Right atrium auricular region (tissue), 2 donors: ENCODE measurements around the gene AGAP5. TPM values are rescaled to one million over a fixed set of nuclear protein-coding genes. Genes with fewer than 3 reads are reported as not detected.
A peak's percentile ranks its signal among the peaks of the same experiment; 100 is the strongest.
"Not testable (repeated sequence)": the region's sequence is repeated elsewhere in the genome, so short reads cannot be mapped to it uniquely, and the experiment has no call there.

Experiments
- DNase-seq: peaks from one replicate; pipeline ENCODE4 v3.0.0-alpha.2; 2019; ENCODE audit warnings: low spot score
- H3K27ac ChIP-seq, 2 donors: fragments of 200-600 bp; sonication (generic); 1 replicate in 1 of 2; 2 replicates in 1 of 2; pipeline ENCODE4 v1.5.1; 2016 to 2019
- H3K27me3 ChIP-seq, 2 donors: fragments of 200-600 bp; sonication (generic); one replicate each; pipeline versions ENCODE4 v1.5.1 to v1.6.0; 2017 to 2019
- H3K36me3 ChIP-seq: fragments of 200-600 bp; sonication (generic); one replicate; pipeline ENCODE4 v1.5.1; 2016
- H3K4me1 ChIP-seq, 2 donors: fragments of 200-600 bp; sonication (generic); one replicate each; pipeline versions ENCODE4 v1.5.1 to v1.6.0; 2017 to 2019
- H3K4me3 ChIP-seq, 2 donors: fragments of 200-600 bp; sonication (generic); 1 replicate in 1 of 2; 2 replicates in 1 of 2; pipeline ENCODE4 v1.5.1; 2017 to 2019; ENCODE audit warnings: mild to moderate bottlenecking in 1 of 2, moderate library complexity in 1 of 2
- H3K9me3 ChIP-seq, 2 donors: fragments of 200-600 bp; sonication (generic); one replicate each; pipeline ENCODE4 v1.5.1; 2019
- total RNA-seq, 2 donors: library from RNA; depleted of rRNA; stranded (reverse); fragments of >200 nt; gene quantifications; one replicate each; pipeline ENCODE4 v1.1.0, GENCODE V29; 2016
- TF ChIP-seq, protein P1 (sequence below), 2 donors: fragments of 200-600 bp; sonication (generic); IDR thresholded peaks; one replicate each; pipeline ENCODE4 v1.5.1; 2019; ENCODE audit warnings: antibody characterized with exemption in 2 of 2

The AGAP5 gene
- 1 to 10 TPM; 1.5 to 1.9 TPM for total RNA-seq

DNA sequence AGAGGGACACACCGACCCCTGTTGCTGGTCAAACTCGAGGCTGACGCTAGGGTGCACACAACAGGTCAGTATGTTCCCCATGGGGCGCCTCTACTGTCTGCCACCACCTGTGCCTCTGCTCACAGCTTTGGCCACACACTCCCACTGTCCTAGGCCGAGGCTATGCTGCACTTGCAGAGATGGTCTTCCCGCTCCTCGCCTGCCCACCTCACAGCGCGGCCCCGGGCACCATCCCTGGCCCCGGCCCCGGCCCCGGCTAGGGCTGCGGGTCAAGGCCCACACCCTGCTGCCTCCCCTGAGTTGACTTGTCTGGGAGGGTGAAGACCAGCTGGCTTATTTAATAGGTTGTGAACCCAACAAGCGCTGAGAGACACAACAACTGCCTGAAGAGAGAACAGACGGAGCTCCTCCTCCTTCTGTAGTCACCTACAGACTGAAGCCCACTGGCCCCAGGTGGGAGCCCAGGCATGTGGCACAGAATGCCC, at the start of gene AGAP5:
Gene AGAP5 (minus strand): TSS at position 435 of the 485 bp plus-strand sequence. CDS start 354 bp downstream, at position 81.
- not testable (repeated sequence) for H3K36me3 ChIP-seq, DNase-seq, H3K4me1 ChIP-seq, H3K27me3 ChIP-seq, H3K4me3 ChIP-seq, H3K9me3 ChIP-seq, H3K27ac ChIP-seq

DNA sequence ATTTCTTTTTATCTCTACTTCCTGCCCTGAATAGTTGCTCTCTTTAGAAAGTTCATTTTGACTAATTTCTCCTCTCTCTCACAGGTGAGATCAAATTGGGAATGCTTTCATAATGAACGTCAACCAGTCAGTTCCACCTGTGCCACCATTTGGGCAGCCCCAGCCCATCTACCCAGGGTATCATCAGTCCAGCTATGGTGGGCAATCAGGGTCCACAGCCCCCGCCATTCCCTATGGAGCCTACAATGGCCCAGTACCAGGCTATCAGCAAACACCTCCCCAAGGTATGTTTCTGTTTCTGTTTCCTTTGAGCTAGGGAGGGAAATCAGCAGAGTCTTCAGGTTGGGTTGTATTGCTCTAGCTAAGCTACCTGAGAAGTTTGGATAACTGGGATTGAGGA, 48.8 kb upstream of the AGAP5 start:
- Histone ChIP-seq H3K4me1 (peaks cover 0 to 44% of the 10 kb centered on the region in 2 donors), H3K27me3 (no peaks in the 10 kb centered on the region), H3K4me3 (no peak overlapping the region), H3K36me3 (peaks cover 40% of the 10 kb centered on the region), H3K9me3 (no peaks in the 10 kb centered on the region), H3K27ac (no peak overlapping the region)
- no peak for DNase-seq
- TF ChIP-seq, protein P1, sequence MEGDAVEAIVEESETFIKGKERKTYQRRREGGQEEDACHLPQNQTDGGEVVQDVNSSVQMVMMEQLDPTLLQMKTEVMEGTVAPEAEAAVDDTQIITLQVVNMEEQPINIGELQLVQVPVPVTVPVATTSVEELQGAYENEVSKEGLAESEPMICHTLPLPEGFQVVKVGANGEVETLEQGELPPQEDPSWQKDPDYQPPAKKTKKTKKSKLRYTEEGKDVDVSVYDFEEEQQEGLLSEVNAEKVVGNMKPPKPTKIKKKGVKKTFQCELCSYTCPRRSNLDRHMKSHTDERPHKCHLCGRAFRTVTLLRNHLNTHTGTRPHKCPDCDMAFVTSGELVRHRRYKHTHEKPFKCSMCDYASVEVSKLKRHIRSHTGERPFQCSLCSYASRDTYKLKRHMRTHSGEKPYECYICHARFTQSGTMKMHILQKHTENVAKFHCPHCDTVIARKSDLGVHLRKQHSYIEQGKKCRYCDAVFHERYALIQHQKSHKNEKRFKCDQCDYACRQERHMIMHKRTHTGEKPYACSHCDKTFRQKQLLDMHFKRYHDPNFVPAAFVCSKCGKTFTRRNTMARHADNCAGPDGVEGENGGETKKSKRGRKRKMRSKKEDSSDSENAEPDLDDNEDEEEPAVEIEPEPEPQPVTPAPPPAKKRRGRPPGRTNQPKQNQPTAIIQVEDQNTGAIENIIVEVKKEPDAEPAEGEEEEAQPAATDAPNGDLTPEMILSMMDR (IDR thresholded peaks at IDR 0.05), result no peak

DNA sequence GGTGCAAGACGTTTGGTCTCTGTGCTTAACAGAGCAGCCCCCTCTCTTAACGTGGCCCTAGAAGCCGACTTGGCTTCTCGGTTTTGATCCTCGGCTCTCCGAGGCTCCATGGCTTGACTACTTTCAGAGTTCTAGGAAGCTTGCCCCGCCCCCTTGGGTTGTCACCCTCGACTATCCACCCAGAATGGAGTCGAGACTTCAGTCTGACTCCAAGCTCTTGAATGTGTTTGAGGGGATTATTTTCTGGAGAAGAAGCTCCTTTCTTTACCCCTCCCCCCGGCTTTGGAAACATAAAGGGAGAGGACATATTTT, 46.7 kb upstream of the AGAP5 start:
- no peak for DNase-seq
- TF ChIP-seq, protein P1 (IDR thresholded peaks at IDR 0.05), result no peak
- Histone ChIP-seq H3K9me3 (no peaks in the 10 kb centered on the region), H3K4me3 (peak overlapping the region; percentile 90), H3K4me1 (peaks cover 0 to 44% of the 10 kb centered on the region in 2 donors), H3K27me3 (no peaks in the 10 kb centered on the region), H3K36me3 (peaks cover 30% of the 10 kb centered on the region), H3K27ac (peak overlapping the region; percentile 87 to 90)

DNA sequence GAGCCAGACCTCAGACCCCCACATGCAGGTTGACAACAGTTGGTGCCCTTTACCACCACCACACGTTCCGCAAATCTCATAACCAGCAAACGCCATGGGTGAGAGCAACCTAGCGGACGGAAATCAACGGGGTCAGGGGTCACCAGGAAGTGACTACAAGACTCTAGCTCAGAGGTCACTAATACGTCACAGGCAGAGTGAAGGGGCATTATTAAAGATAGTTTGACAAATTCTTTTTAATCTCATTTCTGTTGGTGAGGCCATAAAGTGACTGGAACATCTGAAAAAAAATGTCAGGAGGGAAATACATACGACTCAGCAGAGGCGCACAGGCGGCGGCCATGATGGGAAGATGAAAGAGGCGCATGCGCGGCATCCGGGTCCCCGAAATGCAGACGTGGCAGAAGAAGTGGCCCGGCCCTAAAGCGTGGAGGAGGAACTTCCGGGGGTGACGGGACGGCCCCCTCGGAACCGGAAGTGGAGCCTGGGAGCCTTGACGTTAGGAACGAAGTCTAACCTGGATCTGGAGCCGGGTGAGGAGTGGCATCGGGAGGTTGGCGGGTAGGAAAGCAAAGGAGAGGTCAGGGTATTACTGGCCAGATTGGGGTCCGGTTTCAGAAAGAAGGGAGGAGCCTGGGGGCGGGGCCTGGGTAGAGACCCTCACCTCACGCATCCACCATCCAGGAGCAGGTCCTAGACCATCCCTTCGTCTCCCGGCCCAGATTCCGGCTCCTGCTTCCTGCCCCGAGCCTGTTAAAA, 46.2 kb upstream of the AGAP5 start, which contains the start of gene SEC24C:
Gene SEC24C (plus strand): TSS at position 468 of the 759 bp plus-strand sequence. CDS start 2,461 bp downstream, outside the sequence.
- Histone ChIP-seq H3K9me3 (no peaks in the 10 kb centered on the region), H3K27me3 (no peaks in the 10 kb centered on the region), H3K4me3 (peak within 1 kb of the TSS; percentile 90), H3K4me1 (peaks cover 0 to 44% of the 10 kb centered on the region in 2 donors), H3K27ac (peak within 1 kb of the TSS; percentile 87 to 90), H3K36me3 (peaks cover 27% of the 10 kb centered on the region)
- TF ChIP-seq, protein P1 (IDR thresholded peaks at IDR 0.05), result no peak
- peak; percentile 98 for DNase-seq

DNA sequence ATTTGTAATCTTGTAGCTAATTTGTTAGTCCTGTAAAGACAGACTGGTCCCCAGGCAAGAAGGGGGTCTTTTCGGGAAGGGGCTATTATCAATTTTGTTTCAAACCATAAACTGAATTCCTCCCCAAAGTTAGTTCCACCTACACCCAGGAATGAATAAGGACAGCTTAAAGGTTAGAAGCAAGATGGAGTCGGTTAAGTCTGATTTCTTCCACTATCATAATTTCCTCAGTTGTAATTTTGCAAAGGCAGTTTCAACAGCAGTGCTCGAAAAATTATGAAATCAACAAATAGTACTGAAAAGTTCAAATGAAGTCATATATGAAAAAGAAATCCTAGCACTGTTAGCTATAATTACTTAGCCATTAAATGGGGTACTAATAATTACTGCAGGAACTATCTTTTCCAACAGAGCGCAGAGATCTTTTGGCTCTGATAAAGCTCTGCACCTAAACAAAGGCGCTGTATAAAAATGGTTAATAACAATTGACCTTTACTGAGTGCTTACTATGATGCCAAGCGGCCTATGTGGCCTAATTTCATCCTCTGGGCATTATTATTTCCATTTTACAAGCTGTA, 45.5 kb upstream of the AGAP5 start:
- Histone ChIP-seq H3K4me1 (peaks cover 0 to 37% of the 10 kb centered on the region in 2 donors), H3K9me3 (no peaks in the 10 kb centered on the region), H3K27me3 (no peaks in the 10 kb centered on the region), H3K36me3 (peaks cover 20% of the 10 kb centered on the region), H3K4me3 (peak overlapping the region; percentile 90), H3K27ac (peak overlapping the region; percentile 87 to 90)
- DNase-seq, result no peak
- TF ChIP-seq, protein P1 (IDR thresholded peaks at IDR 0.05), result no peak

DNA sequence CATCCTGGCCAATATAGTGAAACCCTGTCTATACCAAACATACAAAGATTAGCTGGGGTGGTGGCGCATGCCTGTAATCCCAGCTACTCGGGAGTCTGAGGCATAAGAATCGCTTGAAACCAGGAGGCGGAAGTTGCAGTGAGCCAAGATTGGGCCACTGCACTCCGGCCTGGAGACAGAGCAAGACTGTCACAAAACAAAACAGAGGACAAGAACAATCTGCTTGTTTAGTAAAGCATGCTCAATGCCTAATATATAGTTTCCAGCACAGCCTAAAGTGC, 44.5 kb upstream of the AGAP5 start:
- DNase-seq, result no peak
- no peaks in the 10 kb centered on the region for H3K9me3 ChIP-seq
- H3K4me1 ChIP-seq, result peaks cover 0 to 35% of the 10 kb centered on the region in 2 donors
- no peak overlapping the region for H3K27ac ChIP-seq
- H3K4me3 ChIP-seq, result no peak overlapping the region
- no peaks in the 10 kb centered on the region for H3K27me3 ChIP-seq
- peaks cover 13% of the 10 kb centered on the region for H3K36me3 ChIP-seq
- TF ChIP-seq, protein P1 (IDR thresholded peaks at IDR 0.05), result no peak

DNA sequence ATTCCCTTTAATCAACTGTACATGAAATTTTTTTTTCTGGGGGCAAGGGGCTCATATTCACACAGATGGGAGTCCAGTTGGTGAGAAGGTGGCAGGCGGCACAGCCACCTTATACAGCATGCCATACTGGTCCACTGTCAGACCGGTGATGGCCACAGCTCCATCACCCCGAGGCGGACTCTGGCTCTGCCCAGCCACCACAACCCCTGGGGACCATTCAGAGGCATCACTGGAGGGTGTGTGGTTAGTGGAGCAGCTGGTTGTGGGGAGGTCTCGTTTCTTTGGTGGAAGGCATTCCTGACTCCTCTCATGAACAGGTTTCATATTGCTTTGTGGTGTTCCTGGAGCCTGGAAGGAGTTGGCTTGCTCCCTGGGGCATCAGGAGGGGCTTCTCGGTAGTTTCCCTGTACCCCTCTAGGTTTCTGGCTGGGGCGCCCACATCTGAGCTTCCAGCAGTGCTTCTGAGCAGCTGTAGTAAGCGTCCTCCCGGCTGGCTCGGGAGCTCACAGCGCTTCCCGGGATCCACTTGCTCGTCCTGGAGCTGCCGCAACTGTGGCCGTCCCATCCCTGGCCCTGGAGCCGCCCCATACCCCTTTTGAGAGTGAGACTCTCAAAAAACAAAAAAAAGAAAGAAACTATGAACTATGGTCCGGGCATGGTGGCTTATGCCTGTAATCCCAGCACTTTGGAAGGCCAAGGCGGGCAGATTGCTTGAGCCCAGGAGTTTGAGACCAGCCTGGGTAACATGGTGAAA, 42.8 kb upstream of the AGAP5 start:
- not testable (repeated sequence) for H3K4me3 ChIP-seq, H3K27ac ChIP-seq, H3K27me3 ChIP-seq, DNase-seq, H3K9me3 ChIP-seq, H3K36me3 ChIP-seq
- H3K4me1 ChIP-seq, result peaks cover 0 to 26% of the 10 kb centered on the region in 2 donors
